ENCODE measurements around the gene BCS1L. TPM values are rescaled to one million over a fixed set of nuclear protein-coding genes. Genes with fewer than 3 reads are reported as not detected.

Gene BCS1L
- total and polyA plus RNA-seq, 2 of the 13 experiments (the other 11 are each of a cell fraction or from before 2014, with no cell fraction given) = 48.9 to 76.0 TPM

DNA sequence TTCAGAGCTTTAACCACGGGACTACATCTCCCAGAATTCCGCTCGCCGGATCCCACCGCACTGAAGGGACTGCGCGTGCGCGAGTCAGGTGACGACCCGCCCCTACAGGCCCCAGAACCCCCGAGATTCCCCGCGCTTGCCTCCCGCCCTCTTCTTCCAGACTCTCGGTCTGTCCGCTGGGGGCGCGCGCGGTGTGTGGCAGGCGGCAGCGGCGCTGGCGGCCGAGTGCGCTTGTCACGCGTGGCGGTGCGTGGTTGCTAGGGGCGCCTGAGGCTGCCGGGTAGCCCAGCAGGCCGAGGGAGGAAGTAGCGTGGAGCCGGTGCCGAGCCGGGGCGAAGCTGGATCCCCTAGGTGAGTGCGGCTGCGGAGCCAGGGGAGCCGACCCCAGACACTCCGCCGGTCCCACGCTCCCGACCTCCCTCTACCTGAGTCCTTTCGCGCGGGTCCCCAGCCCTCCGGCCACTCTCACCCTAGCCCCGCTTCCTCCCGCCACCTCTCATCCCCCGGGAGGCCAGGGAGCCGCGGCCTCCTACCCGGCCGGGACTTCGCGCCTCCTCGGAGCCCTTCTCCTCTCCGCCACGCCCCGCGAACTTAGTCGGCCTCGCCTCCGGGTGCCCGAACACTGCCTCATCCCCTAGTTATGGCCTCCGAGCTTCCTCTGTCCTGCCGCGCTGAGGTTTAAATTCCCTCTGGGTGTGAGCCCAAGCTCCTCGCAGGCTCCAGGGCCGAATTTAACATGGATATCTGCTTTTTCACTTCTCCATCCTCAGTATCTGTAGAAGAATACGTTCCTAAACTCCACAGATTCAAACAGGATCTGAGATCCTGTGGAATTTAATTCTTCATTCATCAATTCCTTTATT, 51.4 kb downstream of the BCS1L start, which contains the start of gene TTLL4 (continued):
- TF ChIP-seq ZNF362 (CRISPR knock-in tag; IDR thresholded peaks at IDR 0.05; ENCODE audit: borderline replicate concordance) (peak; percentile 70; the same call in 1 of the 2 replicates), U2AF1 (optimal IDR thresholded peaks at IDR 0.05; ENCODE audit: low read depth, low read length) (no peak), KDM3A (CRISPR knock-in tag; IDR thresholded peaks at IDR 0.05; ENCODE audit: low read depth) (peak; percentile 80), KLF6 (CRISPR knock-in tag; IDR thresholded peaks at IDR 0.05) (peak; percentile 83), RFXAP (CRISPR knock-in tag; IDR thresholded peaks at IDR 0.05; ENCODE audit: borderline replicate concordance) (peak; percentile 95), CREB1 (IDR thresholded peaks at IDR 0.05) (peak; percentile 65), CREB1 (CRISPR knock-in tag; IDR thresholded peaks at IDR 0.05) (no peak), ZNF10 (CRISPR knock-in tag; IDR thresholded peaks at IDR 0.05; ENCODE audit: borderline replicate concordance, low read depth) (no peak), ZMYM3 (CRISPR knock-in tag; IDR thresholded peaks at IDR 0.05) (peak; percentile 64; the same call in 1 of the 2 replicates), SIX4 (CRISPR knock-in tag; IDR thresholded peaks at IDR 0.05) (peak; percentile 61), PHF20 (CRISPR knock-in tag; IDR thresholded peaks at IDR 0.05) (peak; percentile 74), SALL1 (CRISPR knock-in tag; IDR thresholded peaks at IDR 0.05) (peak; percentile 96), ARNT (IDR thresholded peaks at IDR 0.05) (no peak), ZNF331 (CRISPR knock-in tag; IDR thresholded peaks at IDR 0.05) (peak; percentile 87), SP140L (CRISPR knock-in tag; IDR thresholded peaks at IDR 0.05; ENCODE audit: borderline replicate concordance) (0 out of 2 replicates have a peak, but pooled peaks have one; percentile 33), HHEX (CRISPR knock-in tag; IDR thresholded peaks at IDR 0.05) (no peak), HOXD1 (CRISPR knock-in tag; IDR thresholded peaks at IDR 0.05) (peak; percentile 82), POGZ (CRISPR knock-in tag; IDR thresholded peaks at IDR 0.05) (peak; percentile 90), ZNF441 (CRISPR knock-in tag; IDR thresholded peaks at IDR 0.05; ENCODE audit: borderline replicate concordance) (0 out of 2 replicates have a peak, but pooled peaks have one; percentile 13), ZNF607 (CRISPR knock-in tag; IDR thresholded peaks at IDR 0.05; ENCODE audit: borderline replicate concordance) (peak; percentile 72; the same call in 1 of the 2 replicates), HDAC2 (CRISPR knock-in tag; IDR thresholded peaks at IDR 0.05) (peak; percentile 95)
- TF ChIP-seq, protein P1, sequence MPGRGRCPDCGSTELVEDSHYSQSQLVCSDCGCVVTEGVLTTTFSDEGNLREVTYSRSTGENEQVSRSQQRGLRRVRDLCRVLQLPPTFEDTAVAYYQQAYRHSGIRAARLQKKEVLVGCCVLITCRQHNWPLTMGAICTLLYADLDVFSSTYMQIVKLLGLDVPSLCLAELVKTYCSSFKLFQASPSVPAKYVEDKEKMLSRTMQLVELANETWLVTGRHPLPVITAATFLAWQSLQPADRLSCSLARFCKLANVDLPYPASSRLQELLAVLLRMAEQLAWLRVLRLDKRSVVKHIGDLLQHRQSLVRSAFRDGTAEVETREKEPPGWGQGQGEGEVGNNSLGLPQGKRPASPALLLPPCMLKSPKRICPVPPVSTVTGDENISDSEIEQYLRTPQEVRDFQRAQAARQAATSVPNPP (CRISPR knock-in tag; IDR thresholded peaks at IDR 0.05) = no peak
- TF ChIP-seq, protein P2, sequence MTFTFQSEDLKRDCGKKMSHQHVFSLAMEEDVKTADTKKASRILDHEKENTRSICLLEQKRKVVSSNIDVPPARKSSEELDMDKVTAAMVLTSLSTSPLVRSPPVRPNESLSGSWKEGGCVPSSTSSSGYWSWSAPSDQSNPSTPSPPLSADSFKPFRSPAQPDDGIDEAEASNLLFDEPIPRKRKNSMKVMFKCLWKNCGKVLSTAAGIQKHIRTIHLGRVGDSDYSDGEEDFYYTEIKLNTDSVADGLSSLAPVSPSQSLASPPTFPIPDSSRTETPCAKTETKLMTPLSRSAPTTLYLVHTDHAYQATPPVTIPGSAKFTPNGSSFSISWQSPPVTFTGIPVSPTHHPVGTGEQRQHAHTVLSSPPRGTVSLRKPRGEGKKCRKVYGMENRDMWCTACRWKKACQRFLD (CRISPR knock-in tag; IDR thresholded peaks at IDR 0.05; ENCODE audit: borderline replicate concordance) = peak; percentile 87; the same call in 1 of the 2 replicates
- TF ChIP-seq, protein P3, sequence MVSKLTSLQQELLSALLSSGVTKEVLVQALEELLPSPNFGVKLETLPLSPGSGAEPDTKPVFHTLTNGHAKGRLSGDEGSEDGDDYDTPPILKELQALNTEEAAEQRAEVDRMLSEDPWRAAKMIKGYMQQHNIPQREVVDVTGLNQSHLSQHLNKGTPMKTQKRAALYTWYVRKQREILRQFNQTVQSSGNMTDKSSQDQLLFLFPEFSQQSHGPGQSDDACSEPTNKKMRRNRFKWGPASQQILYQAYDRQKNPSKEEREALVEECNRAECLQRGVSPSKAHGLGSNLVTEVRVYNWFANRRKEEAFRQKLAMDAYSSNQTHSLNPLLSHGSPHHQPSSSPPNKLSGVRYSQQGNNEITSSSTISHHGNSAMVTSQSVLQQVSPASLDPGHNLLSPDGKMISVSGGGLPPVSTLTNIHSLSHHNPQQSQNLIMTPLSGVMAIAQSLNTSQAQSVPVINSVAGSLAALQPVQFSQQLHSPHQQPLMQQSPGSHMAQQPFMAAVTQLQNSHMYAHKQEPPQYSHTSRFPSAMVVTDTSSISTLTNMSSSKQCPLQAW (CRISPR knock-in tag; IDR thresholded peaks at IDR 0.05) = no peak; the same call in 1 of the 2 replicates
- TF ChIP-seq, protein P4, sequence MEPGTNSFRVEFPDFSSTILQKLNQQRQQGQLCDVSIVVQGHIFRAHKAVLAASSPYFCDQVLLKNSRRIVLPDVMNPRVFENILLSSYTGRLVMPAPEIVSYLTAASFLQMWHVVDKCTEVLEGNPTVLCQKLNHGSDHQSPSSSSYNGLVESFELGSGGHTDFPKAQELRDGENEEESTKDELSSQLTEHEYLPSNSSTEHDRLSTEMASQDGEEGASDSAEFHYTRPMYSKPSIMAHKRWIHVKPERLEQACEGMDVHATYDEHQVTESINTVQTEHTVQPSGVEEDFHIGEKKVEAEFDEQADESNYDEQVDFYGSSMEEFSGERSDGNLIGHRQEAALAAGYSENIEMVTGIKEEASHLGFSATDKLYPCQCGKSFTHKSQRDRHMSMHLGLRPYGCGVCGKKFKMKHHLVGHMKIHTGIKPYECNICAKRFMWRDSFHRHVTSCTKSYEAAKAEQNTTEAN (CRISPR knock-in tag; conservative IDR thresholded peaks at IDR 0.05) = no peak

Measured in HepG2 (cell line).